HG02610 (cell line): ENCODE data around the gene DHX8.

ENCODE experiments used
- ATAC-seq: cut with Tn5 transposase; IDR thresholded peaks from one replicate; pipeline ENCODE4 v1.9.1; 2021; ENCODE audit warnings: mild to moderate bottlenecking, moderate library complexity; ENCODE audit not compliant: unreplicated experiment

DHX8 gene

DNA sequence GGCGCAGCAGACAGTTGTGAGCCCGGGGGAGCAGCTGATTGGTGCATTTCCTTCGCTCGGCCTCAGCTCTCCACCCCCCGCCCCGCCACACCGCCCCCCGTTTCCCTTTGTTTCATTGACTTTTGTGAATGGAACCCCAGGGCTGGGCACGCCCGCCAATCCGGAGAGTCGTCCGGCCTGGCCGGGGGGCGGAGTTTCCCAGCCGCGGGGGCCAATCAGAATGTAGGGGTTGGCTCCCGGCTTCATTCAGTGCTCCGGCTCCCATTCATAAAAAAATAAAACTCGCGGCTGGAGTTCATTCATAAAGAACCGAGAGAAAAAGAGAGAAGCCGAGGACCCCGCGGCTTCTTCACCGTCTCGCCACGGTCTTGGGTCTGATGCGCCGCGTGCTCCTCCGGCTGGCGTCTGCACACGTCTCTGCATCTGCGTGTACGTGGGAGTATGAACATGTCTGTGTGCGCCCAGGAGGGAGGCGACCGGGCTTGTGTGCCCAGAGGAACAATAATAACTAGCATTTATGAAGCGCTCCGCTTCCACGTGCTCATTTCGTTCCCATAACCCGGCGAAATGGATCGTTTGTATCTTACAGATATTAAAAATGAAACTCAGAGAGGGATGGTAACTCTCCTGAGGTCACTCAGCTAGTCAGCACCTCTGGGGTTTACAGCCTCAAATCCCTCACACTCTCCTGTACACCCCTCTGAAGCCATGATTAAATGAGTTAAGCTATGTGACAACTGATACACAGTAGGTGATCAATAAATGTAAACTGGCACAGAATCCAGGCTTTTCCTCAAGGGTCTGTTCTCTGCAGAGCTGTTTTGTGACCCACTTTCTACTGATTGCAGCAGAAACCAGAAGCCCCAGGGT lies 62.8 kb downstream of the DHX8 start, which contains the start of gene ETV4:
Gene ETV4 (minus strand): TSS at position 22 of the 870 bp plus-strand sequence. CDS start 723 bp downstream, outside the sequence.
- ATAC-seq = peak; percentile 83

DNA sequence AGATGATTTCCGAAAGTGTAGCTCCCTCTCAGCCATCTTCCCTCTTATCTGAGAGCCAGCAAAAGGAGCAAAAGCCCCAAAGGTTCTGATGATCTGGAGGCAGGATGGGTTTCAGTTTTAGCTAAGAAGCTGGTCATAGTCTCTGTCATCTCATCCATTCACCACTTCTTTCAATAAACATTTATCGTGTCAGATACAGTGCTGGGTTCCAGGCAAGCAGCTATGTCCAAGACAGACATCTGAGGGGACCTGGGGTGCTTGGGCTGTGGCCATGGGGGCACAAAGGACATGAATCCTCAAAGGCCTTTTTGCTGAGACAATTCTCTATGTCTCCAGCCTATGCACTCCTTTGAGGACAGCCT lies 63.4 kb downstream of the DHX8 start:
- no peak for ATAC-seq

GRCh38 chr17:43547659-43548256 lies 64.0 kb downstream of the DHX8 start:
- no peak for ATAC-seq

- no peak for ATAC-seq
These were observed 65.1 kb downstream of the DHX8 start for GRCh38 chr17:43548689-43549379.

DNA sequence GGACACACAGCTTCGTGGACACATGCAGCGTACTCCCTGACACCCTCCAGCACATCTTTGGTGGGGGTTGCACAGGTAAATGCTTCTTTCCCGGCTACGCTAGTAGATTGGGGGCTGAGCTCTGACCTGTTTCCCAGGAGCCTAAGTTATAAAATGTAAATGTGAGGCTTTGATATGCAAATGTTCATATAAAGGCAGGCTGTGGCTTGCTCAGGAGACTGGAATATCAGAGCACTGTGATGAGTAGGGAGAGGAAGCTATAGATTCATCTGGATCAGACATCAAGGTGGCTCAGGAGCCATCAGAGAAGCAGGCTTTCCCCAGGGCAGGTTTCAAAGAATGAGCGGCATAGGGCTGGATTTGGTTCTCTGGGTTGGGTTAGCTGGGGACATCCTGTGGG lies 65.7 kb downstream of the DHX8 start:
- no peak for ATAC-seq

- ATAC-seq = no peak
These were observed 67.0 kb downstream of the DHX8 start for GRCh38 chr17:43550754-43551153.

DNA sequence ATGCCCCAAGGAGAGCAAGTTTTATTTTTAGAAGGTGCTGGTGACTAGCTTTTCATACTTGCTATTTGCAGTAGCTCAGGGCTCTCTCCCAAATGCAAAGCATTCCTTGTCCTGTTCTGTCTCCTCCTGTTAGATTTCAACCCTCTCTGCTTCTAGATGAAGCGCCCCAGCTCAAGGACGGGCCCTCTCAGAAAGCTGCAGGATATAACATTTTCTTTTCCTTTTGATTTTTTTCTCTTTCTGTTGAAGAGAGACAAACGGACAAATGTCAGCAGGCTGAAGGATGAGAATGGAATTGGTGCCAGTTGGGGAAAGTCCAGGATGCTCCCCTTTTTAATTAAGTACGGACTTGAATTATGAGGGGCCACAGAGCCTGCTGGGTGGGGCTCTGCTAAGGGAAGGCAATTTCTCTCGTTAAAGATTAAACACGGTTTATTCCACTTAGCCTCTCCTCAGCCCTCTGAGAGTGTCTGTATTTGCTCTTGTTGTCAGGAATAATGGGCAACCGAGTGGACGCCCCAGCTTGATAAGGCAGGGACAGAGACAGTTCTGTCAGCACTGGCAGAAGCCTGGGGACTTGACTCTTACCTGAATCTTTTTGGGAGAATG lies 68.6 kb downstream of the DHX8 start:
- ATAC-seq = no peak

DNA sequence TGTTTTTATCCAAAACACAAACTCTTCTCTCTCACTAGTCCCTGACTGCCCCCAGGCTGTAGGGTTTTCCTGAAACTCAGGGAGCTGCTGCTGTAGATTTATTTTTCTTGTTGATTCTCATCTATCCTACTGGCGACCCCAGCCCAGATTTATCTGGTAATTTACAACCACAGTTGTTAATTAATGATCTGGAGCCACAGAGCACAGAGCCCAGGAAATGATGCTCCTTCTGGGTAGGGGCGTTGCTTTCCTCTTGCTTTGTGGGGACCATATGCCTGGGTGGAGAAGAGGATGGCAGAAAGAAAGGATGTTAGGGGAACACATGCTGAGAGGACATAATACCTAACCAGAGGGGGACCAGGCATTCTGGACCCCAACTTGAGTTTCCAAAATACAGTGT lies 69.8 kb downstream of the DHX8 start:
- ATAC-seq = no peak

DNA sequence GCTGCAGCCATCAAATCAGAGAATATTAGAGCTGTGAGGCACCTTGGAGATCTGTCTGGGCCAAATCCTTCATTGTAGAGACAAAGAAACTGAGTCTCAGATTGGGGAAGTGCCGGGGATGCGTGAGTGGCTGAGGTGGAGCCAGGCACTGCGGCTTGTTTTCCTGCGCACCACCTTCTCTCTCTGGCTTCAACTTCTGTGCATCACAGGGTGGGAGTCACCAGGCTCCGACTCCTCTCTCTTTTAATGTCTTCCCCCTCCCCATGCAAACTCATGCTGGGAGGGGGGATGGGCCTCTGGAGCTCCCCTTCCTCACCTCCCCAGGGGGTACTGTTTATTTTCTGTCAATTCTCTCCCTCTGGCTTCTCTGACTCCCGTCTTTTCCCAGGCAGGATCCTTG lies 71.1 kb downstream of the DHX8 start:
- ATAC-seq = no peak

- no peak for ATAC-seq
These were observed 72.5 kb downstream of the DHX8 start for GRCh38 chr17:43556292-43556691.

DNA sequence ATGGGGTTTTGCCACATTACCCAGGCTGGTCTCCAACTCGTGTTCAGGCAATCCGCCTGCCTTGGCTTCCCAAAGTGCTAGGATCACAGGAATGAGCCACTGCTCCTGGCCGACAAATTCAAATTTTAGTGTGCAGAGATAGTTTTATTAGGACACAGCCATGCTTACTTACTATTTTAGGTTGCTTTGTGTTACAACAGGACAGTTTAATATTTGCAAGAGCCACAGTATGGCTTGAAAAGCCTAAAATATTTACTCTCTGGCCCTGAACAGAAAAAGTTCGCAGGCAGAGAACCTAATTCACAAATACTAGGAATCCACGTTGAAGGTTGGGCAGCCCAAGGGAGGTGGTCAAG lies 75.0 kb downstream of the DHX8 start:
- no peak for ATAC-seq

GRCh38 chr17:43559161-43559816 lies 75.5 kb downstream of the DHX8 start:
- ATAC-seq = no peak

- no peak for ATAC-seq
These were observed 77.0 kb downstream of the DHX8 start for GRCh38 chr17:43560461-43561427.

GRCh38 chr17:43562679-43563599 lies 79.2 kb downstream of the DHX8 start:
- no peak for ATAC-seq

GRCh38 chr17:43563600-43564594 lies 80.1 kb downstream of the DHX8 start:
- no peak for ATAC-seq

DNA sequence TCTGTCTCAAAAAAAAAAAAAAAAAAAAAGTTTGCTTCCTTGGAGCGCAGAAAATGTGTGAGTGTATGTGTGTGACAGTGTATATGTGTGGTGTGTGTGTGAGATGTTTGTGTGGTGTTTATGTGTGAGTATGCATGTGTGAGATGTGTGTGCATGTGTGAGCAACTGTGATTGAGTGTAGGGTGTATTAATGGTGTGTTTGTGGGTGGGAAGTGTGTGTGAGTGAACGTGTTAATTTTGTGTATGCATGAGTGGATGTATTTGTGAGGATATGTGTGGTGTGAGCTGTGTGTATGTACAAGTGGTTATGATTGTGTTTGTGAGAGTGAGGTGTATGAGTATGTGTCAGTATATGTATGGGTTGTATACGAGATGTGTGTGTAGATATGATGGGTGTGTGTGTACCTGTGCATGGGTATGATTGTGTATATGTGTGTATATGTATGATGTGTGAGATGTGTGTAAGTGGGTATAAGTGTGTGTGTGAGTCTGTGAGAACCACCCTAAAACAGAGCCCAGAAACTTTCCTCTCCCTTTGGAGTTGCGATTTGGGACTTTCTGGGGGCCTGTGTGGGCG lies 84.8 kb downstream of the DHX8 start:
- ATAC-seq = no peak

DNA sequence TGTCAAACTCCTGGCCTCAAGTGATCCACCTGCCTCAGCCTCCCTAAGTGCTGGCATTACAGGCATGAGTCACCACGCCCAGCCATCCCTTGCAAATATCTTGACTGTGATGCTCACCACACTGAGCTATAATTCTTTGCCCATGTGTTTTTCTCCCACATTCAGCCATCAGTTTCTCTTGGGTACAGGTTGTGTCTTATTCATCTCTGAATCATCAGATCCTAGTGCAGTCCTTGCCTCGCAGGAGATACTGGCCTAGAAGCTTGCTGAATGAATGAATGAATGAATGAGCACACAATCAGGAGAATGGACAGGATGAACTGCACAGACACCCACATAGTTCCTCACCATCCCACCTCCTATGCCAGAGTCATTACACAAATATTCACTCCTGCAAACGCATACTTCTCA lies 86.7 kb downstream of the DHX8 start:
- ATAC-seq = no peak
